ENCODE data around the gene EXOSC10. TPM values are rescaled to one million over a fixed set of nuclear protein-coding genes. Genes with fewer than 3 reads are reported as not detected.
"Not testable (repeated sequence)": the region's sequence is repeated elsewhere in the genome, so short reads cannot be mapped to it uniquely, and the experiment has no call there.

The EXOSC10 gene
- total RNA-seq, 1 donor from 2014 or later, result 89.7 TPM

GRCh38 chr1:11023201-11023600 is 76.5 kb downstream of the EXOSC10 start:
- DNase-seq (ENCODE audit: extremely low read depth, low read depth, low spot score), result no peak

GRCh38 chr1:11019971-11020370 is 79.7 kb downstream of the EXOSC10 start:
- no peak for DNase-seq (ENCODE audit: extremely low read depth, low read depth, low spot score)

- DNase-seq (ENCODE audit: extremely low read depth, low read depth, low spot score), result not testable (repeated sequence)
Measured at GRCh38 chr1:11019358-11019757, 80.3 kb downstream of the EXOSC10 start.

Other genes with a start within 250 kb of the EXOSC10 start
- gene TARDBP, start 87.2 kb downstream of the EXOSC10 start, total RNA-seq, result 70.2 and 108 TPM in 2 replicates
- not detected in 2 replicates for gene MASP2, start 52.6 kb downstream of the EXOSC10 start, total RNA-seq
- gene SRM, start 39.9 kb downstream of the EXOSC10 start, total RNA-seq, result 76.9 and 139 TPM in 2 replicates
- not detected in 2 replicates for gene ANGPTL7, start 89.5 kb upstream of the EXOSC10 start, total RNA-seq
- gene MTOR, start 162.7 kb upstream of the EXOSC10 start, total RNA-seq, result 40.5 and 53.8 TPM in 2 replicates
- gene UBIAD1, start 173.3 kb upstream of the EXOSC10 start, total RNA-seq, result 6.4 and 11.4 TPM in 2 replicates